ENCODE measurements around the gene CRYZL1.

DNA sequence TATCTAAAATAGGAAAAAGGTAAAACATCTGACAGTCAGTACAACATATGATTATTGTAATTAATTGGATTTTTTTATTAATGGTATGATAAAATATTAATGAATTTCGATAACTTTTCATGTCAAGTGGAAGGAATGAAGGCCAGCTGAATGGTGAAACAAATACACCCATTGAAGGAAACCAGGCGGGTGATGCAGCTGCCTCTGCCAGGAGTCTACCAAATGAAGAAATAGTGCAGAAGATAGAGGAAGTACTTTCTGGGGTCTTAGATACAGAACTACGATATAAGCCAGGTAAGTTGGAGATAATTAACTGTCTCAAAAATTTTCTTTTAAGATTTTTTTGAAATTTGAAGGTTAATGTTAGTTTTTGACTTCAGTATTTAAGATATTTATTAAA lies 95.5 kb downstream of the CRYZL1 start:
- TF ChIP-seq, protein P1, sequence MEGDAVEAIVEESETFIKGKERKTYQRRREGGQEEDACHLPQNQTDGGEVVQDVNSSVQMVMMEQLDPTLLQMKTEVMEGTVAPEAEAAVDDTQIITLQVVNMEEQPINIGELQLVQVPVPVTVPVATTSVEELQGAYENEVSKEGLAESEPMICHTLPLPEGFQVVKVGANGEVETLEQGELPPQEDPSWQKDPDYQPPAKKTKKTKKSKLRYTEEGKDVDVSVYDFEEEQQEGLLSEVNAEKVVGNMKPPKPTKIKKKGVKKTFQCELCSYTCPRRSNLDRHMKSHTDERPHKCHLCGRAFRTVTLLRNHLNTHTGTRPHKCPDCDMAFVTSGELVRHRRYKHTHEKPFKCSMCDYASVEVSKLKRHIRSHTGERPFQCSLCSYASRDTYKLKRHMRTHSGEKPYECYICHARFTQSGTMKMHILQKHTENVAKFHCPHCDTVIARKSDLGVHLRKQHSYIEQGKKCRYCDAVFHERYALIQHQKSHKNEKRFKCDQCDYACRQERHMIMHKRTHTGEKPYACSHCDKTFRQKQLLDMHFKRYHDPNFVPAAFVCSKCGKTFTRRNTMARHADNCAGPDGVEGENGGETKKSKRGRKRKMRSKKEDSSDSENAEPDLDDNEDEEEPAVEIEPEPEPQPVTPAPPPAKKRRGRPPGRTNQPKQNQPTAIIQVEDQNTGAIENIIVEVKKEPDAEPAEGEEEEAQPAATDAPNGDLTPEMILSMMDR (IDR thresholded peaks at IDR 0.05), result no peak
- TF ChIP-seq POLR2A (IDR thresholded peaks at IDR 0.05), result no peak

Measured in Peyer's patch (tissue), 4 donors.